ENCODE data around the gene TNPO1. TPM values are rescaled to one million over a fixed set of nuclear protein-coding genes. Genes with fewer than 3 reads are reported as not detected.

Gene TNPO1
- total and polyA plus RNA-seq, 10 of the 15 experiments (the other 5 are each of a cell fraction or from before 2014, with no cell fraction given), result 18.1 to 123 (median 79.2) TPM

DNA sequence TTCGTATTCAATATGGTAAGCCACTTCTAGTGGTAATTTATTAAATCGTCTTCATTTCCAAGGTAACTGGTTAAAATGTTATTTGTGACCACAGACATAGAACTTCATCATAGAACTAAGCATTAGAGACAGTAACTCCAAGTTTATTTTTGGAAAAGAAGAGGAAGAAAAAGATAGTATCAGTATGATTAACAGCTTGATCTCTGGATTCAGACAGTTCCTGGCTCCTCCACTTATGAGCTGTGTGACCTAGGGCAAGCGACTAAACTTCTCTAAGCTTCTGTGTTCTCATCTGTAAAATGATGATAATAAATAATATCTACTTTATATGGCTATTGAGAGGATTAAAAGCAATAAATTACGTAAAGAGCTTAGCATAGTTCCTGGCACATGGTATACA is 29.8 kb upstream of the TNPO1 start:
- intact Hi-C loops (cut with micrococcal nuclease; ENCODE audit: unreplicated experiment) (no loop called here), in situ Hi-C loops (cut with MboI) (no loop called here)
- Histone ChIP-seq H4K20me1 (ENCODE audit: control insufficient read depth, insufficient read depth) (no peaks in the 10 kb centered on the region), H3K4me3 (no peak overlapping the region), H3K4me2 (ENCODE audit: control insufficient read depth, insufficient read depth) (no peak overlapping the region), H2AFZ (ENCODE audit: control insufficient read depth, low read depth, low read length) (no peak overlapping the region), H3K36me3 (ENCODE audit: control insufficient read depth in 2 of 2, insufficient read depth in 2 of 2, low read length in 1 of 2) (no peaks in the 10 kb centered on the region), H3K79me2 (ENCODE audit: control insufficient read depth, insufficient read depth, low read length) (no peaks in the 10 kb centered on the region), H3K9me3 (replicated peaks; ENCODE audit: control insufficient read depth, insufficient read depth, low read length) (no peaks in the 10 kb centered on the region), H3K4me1 (ENCODE audit: control insufficient read depth, insufficient read depth, low read length) (no peaks in the 10 kb centered on the region), H3K27ac (ENCODE audit: control insufficient read depth, insufficient read depth) (no peak overlapping the region), H3K27me3 (replicated peaks in 1 of 2; ENCODE audit: control insufficient read depth in 2 of 2, insufficient read depth in 2 of 2, low read length in 1 of 2) (no peaks in the 10 kb centered on the region), H3K9ac (ENCODE audit: control insufficient read depth, insufficient read depth, low read length) (no peak overlapping the region)
- ChIA-PET SMC1A (ENCODE audit: uncharacterized antibody, unreplicated experiment) (no interaction called here), RAD21 (ENCODE audit: unreplicated experiment) (no interaction called here), POLR2A (no interaction called here), CTCF (interaction anchor here (1.2 kb wide), 1 partner anchor 32 kb away, joined by 3 read pairs; no protein-coding TSS in a partner anchor)
- FAIRE-seq, result no peak
- no peak for DNase-seq (ENCODE audit: low read depth, low spot score)
- TF ChIP-seq WRNIP1 (IDR thresholded peaks at IDR 0.05; ENCODE audit: borderline replicate concordance, low read depth, low read length) (no peak), BMI1 (IDR thresholded peaks at IDR 0.05; ENCODE audit: borderline replicate concordance) (no peak), CREB1 (IDR thresholded peaks at IDR 0.05; ENCODE audit: low read depth) (no peak), HDGF (IDR thresholded peaks at IDR 0.05) (no peak), MEF2A (IDR thresholded peaks at IDR 0.05; ENCODE audit: insufficient read depth, low read depth, low read length) (no peak), NFXL1 (IDR thresholded peaks at IDR 0.05; ENCODE audit: borderline replicate concordance) (no peak), BHLHE40 (IDR thresholded peaks at IDR 0.05; ENCODE audit: borderline replicate concordance in 1 of 2, low read depth in 2 of 2, low read length in 1 of 2) (no peak), IRF4 (IDR thresholded peaks at IDR 0.05; ENCODE audit: low read depth, low read length) (no peak), NR2F1 (conservative IDR thresholded peaks at IDR 0.05) (no peak), FOXK2 (IDR thresholded peaks at IDR 0.05) (no peak), POLR2AphosphoS5 (IDR thresholded peaks at IDR 0.05; ENCODE audit: low read length) (no peak), SP1 (IDR thresholded peaks at IDR 0.05; ENCODE audit: low read depth, low read length) (no peak), EZH2 (IDR thresholded peaks at IDR 0.05; ENCODE audit: borderline replicate concordance, control insufficient read depth, low read depth, low read length) (no peak)
- TF ChIP-seq, protein P1, sequence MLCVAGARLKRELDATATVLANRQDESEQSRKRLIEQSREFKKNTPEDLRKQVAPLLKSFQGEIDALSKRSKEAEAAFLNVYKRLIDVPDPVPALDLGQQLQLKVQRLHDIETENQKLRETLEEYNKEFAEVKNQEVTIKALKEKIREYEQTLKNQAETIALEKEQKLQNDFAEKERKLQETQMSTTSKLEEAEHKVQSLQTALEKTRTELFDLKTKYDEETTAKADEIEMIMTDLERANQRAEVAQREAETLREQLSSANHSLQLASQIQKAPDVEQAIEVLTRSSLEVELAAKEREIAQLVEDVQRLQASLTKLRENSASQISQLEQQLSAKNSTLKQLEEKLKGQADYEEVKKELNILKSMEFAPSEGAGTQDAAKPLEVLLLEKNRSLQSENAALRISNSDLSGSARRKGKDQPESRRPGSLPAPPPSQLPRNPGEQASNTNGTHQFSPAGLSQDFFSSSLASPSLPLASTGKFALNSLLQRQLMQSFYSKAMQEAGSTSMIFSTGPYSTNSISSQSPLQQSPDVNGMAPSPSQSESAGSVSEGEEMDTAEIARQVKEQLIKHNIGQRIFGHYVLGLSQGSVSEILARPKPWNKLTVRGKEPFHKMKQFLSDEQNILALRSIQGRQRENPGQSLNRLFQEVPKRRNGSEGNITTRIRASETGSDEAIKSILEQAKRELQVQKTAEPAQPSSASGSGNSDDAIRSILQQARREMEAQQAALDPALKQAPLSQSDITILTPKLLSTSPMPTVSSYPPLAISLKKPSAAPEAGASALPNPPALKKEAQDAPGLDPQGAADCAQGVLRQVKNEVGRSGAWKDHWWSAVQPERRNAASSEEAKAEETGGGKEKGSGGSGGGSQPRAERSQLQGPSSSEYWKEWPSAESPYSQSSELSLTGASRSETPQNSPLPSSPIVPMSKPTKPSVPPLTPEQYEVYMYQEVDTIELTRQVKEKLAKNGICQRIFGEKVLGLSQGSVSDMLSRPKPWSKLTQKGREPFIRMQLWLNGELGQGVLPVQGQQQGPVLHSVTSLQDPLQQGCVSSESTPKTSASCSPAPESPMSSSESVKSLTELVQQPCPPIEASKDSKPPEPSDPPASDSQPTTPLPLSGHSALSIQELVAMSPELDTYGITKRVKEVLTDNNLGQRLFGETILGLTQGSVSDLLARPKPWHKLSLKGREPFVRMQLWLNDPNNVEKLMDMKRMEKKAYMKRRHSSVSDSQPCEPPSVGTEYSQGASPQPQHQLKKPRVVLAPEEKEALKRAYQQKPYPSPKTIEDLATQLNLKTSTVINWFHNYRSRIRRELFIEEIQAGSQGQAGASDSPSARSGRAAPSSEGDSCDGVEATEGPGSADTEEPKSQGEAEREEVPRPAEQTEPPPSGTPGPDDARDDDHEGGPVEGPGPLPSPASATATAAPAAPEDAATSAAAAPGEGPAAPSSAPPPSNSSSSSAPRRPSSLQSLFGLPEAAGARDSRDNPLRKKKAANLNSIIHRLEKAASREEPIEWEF (IDR thresholded peaks at IDR 0.05; ENCODE audit: insufficient replicate concordance, low read depth, low read length), result no peak
- TF ChIP-seq, protein P2, sequence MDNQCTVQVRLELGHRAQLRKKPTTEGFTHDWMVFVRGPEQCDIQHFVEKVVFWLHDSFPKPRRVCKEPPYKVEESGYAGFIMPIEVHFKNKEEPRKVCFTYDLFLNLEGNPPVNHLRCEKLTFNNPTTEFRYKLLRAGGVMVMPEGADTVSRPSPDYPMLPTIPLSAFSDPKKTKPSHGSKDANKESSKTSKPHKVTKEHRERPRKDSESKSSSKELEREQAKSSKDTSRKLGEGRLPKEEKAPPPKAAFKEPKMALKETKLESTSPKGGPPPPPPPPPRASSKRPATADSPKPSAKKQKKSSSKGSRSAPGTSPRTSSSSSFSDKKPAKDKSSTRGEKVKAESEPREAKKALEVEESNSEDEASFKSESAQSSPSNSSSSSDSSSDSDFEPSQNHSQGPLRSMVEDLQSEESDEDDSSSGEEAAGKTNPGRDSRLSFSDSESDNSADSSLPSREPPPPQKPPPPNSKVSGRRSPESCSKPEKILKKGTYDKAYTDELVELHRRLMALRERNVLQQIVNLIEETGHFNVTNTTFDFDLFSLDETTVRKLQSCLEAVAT (IDR thresholded peaks at IDR 0.05), result no peak
- BruUV-seq (replicated peaks), result no TSS peak
- 15% methylated on average over 4 of the region's 4 CpGs for WGBS (ENCODE audit: insufficient coverage, insufficient replicate concordance, low lambda C conversion rate, missing lambda C conversion rate)
- no peak for ATAC-seq

Measured in GM12878 (cell line).